NCI-H82 treated with DMSO at 0.1 percent for 48 hours (cell line): ENCODE data around the gene CYP8B1.

Source experiments
- DNase-seq: peaks from one replicate; lab custom pipeline; 2025; ENCODE audit not compliant: unreplicated experiment; lab: John Stamatoyannopoulos, UW

Gene CYP8B1

GRCh38 chr3:42827654-42828053 lies 48.0 kb downstream of the CYP8B1 start:
- no peak for DNase-seq

GRCh38 chr3:42827023-42827422 lies 48.7 kb downstream of the CYP8B1 start:
- no peak for DNase-seq

GRCh38 chr3:42826141-42826540 lies 49.5 kb downstream of the CYP8B1 start:
- DNase-seq: no peak

GRCh38 chr3:42823351-42823750 lies 52.3 kb downstream of the CYP8B1 start:
- no peak for DNase-seq

GRCh38 chr3:42822828-42823227 lies 52.9 kb downstream of the CYP8B1 start:
- no peak for DNase-seq
